Epithelial cell of esophagus (primary cell): ENCODE results near the gene UST.
A peak's percentile ranks its signal among the peaks of the same experiment; 100 is the strongest.

ENCODE experiments used
- DNase-seq: peaks from one replicate; pipeline ENCODE4 v3.0.0; 2010; ENCODE audit warnings: low read depth
- H3K4me3 ChIP-seq: 2 replicates; pipeline ENCODE4 v1.5.1; 2011; ENCODE audit warnings: mild to moderate bottlenecking, low read length, control low read depth
- TF ChIP-seq, protein P1 (sequence below): IDR thresholded peaks from 2 replicates; pipeline ENCODE4 v1.5.1; 2011; ENCODE audit warnings: low read depth, mild to moderate bottlenecking, low read length, control low read depth, inconsistent platforms; ENCODE audit not compliant: insufficient read depth; ENCODE audit errors: missing control alignments

Gene UST

DNA sequence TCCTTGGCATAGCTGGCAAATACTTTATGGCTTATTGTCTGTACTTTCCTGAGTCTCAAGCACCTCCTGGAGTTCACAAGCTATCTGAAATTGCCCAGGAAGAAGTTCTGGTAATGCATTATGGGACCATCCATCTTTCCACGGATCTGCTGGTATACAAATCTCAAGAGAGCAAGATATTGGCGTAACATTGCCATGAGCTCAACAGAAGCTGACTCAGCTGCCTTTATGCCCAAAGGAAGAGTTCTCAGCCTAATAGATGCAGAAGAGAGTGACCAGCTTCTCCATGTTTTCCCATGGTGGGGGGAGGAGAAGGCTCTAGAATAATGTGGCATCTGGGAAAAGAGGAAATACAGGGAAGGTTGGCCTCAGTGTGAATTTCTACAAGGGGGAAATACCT is 78.7 kb downstream of the UST start:
- TF ChIP-seq, protein P1, sequence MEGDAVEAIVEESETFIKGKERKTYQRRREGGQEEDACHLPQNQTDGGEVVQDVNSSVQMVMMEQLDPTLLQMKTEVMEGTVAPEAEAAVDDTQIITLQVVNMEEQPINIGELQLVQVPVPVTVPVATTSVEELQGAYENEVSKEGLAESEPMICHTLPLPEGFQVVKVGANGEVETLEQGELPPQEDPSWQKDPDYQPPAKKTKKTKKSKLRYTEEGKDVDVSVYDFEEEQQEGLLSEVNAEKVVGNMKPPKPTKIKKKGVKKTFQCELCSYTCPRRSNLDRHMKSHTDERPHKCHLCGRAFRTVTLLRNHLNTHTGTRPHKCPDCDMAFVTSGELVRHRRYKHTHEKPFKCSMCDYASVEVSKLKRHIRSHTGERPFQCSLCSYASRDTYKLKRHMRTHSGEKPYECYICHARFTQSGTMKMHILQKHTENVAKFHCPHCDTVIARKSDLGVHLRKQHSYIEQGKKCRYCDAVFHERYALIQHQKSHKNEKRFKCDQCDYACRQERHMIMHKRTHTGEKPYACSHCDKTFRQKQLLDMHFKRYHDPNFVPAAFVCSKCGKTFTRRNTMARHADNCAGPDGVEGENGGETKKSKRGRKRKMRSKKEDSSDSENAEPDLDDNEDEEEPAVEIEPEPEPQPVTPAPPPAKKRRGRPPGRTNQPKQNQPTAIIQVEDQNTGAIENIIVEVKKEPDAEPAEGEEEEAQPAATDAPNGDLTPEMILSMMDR, result no peak
- no peak overlapping the region for H3K4me3 ChIP-seq
- DNase-seq, result no peak

DNA sequence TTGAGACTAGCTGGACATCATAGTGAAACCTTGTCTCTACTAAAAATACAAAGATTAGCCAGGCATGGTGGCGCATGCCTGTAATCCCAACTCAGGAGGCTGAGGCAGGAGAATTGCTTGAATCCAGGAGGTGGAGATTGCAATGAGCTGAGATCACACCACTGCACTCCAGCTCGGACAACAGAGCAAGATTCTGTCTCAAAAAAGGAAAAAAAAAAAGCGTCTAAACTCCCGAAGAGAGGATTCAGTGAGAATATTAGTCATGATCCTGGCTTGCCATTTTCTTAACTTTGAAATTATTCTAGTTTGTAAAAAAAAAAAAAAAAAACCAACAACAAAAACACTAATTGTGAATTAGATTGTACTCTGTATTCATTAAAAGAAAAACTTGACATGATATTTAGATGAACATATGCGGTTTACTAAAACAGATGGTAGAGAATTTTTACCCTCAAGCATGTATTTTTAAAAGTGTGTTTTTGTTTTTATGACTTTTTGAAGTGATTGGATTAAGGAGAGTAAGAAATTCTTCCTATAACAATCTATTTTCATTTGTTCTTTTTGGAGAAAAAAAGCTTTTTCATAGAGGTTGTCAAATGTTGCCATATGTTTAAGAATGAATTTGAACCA is 80.7 kb downstream of the UST start:
- DNase-seq, result no peak
- TF ChIP-seq, protein P1, result no peak
- H3K4me3 ChIP-seq, result no peak overlapping the region

DNA sequence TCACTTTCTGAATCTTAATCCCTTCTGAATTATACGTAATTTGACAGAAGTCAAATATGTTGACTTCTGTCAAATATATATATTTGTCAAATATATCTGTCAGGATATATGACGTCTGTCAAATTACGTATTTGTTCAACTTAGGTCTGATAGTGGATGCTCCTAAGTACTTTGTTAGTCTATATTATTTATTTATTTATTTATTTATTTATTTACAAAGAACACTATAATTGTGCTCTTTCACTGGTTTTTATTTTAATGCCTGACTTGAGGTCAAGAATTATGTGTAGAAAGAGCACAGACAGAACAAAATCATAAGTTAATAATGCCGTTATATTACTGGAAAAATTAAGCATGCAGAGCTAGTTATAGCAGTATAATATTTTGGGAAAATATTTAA is 81.2 kb downstream of the UST start:
- TF ChIP-seq, protein P1, result no peak
- no peak for DNase-seq
- no peak overlapping the region for H3K4me3 ChIP-seq

DNA sequence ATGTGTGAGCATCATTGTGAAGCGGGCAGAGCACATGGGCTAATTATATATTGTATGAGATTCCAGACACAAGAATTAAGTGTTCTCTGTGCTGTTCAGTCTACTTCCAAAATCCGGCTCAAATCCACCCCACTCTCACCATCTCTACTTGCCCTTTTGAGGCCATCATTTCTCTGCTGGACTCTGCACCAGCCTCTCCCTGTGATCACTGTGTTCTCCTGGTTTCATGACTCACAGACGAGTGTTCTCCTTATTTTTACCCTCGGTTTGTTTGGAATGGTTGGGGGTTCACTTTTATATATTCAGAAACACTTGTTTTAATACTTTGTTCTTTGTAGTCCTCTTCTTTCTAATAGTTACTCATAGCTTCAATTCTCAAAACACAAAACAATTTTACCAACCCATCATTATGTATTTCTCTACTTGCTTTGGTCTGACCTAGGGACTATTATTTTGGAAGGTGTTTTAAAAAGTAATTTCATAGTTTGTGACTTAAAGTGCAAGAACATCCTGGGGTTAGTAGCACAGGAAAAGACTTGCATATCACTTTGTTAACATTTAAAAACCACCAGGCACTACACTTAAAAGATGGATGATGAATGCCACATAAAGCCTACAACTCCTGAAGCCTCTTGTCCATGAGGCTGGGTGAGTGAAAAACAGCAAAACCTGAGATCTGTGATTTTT is 82.7 kb downstream of the UST start:
- TF ChIP-seq, protein P1, result no peak
- no peak overlapping the region for H3K4me3 ChIP-seq
- no peak for DNase-seq

DNA sequence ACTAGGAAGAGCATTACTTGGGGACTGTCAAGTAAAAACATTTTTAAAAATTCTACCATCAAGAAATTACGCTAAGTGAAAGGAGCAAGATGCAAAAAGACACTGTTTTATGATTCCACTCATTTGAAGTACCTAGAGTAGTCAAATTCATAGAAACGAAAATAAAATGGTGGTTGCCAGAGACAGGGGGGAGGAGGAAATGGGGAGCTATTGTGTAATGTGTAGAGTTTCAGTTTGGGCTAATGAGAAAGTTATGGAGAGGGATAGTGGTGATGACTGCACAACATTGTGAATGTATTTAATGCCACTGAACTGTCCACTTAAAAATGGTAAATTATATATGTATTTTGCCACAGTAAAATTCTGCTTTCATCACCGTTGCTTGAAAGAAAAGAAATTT is 83.8 kb downstream of the UST start:
- H3K4me3 ChIP-seq, result no peak overlapping the region
- DNase-seq, result no peak

DNA sequence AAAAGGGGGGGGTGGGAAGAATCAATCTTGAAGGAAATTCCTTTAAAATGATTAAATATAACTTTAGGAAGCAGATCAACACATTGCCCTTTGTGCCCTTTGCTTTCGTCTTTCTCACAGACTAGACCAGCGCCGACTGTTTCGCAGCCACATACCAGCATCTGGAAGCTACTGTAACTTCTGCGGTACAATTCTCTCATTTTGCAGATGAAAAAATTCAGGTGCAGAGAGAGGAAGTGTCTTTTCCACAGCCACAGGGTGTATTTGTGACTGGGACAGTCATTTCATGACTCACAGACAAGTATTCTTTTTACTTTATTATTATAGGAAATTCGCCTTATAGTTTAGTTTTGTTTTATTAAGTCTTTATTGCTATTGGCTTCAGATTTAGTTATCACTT is 84.2 kb downstream of the UST start:
- DNase-seq, result peak; percentile 33
- TF ChIP-seq, protein P1, result no peak
- no peak overlapping the region for H3K4me3 ChIP-seq

More for the DNA sequence above, 83.8 kb downstream of the UST start:
- TF ChIP-seq, protein P1, result no peak

DNA sequence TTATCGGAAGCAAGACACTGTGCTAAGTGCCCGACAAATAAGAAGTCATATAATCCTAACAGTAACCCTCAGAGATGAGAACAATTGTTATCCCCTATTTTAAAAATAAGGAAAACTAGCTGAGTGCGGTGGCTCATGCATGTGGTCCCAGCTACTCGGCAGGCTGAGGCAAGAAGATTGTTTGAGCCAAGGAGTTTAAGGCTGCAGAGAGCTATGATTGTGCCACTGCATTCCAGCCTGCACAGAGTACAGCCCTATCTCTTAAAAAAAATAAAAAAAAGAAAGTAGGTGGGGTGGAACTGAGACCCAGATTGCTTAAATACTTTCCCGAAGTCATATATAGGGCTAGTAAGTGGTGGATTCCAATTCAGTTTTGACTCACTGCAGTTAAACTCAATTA is 84.7 kb downstream of the UST start:
- no peak overlapping the region for H3K4me3 ChIP-seq
- peak; percentile 19 for DNase-seq
- TF ChIP-seq, protein P1, result no peak
